HepG2 (cell line): ENCODE data around the gene MYO15A. TPM values are rescaled to one million over a fixed set of nuclear protein-coding genes. Genes with fewer than 3 reads are reported as not detected.

ENCODE experiments used
- ATF7 ChIP-seq, 2 experiments: fragments of 450-650 bp in 1 of 2; sonication (generic) in 1 of 2; formaldehyde crosslinking in 1 of 2; IDR thresholded peaks; 2 replicates each; pipeline versions ENCODE4 v1.4.0 to v1.6.1; 2016 to 2020; ENCODE audit warnings: antibody characterized with exemption in 1 of 2, mild to moderate bottlenecking in 1 of 2, missing genetic modification reagents in 1 of 2
- ATF7-NPFF ChIP-seq: sonication (generic); formaldehyde crosslinking; IDR thresholded peaks from 2 replicates; pipeline ENCODE4 v1.8.1; 2023; ENCODE audit warnings: mild to moderate bottlenecking, low read depth, missing genetic modification reagents, moderate library complexity
- DDIT3 ChIP-seq: sonication (generic); formaldehyde crosslinking; IDR thresholded peaks from 2 replicates; pipeline ENCODE4 v1.4.0; 2020; ENCODE audit warnings: mild to moderate bottlenecking, missing genetic modification reagents
- FOXA1 ChIP-seq, 2 experiments: fragments of 450-650 bp in 1 of 2; sonication (generic) in 1 of 2; formaldehyde crosslinking in 1 of 2; IDR thresholded peaks; 2 replicates each; pipeline versions ENCODE4 v1.4.0 to v1.6.1; 2016 to 2020; ENCODE audit warnings: missing genetic modification reagents in 1 of 2
- GRHL1 ChIP-seq: sonication (generic); formaldehyde crosslinking; conservative IDR thresholded peaks from 2 replicates; pipeline ENCODE4 v1.8.0; 2022; ENCODE audit warnings: missing genetic modification reagents
- JARID2 ChIP-seq: sonication (generic); formaldehyde crosslinking; IDR thresholded peaks from 2 replicates; pipeline ENCODE4 v1.8.1; 2023; ENCODE audit warnings: missing genetic modification reagents, inconsistent platforms; ENCODE audit not compliant: insufficient replicate concordance
- JUN ChIP-seq: sonication (generic); formaldehyde crosslinking; IDR thresholded peaks from 2 replicates; pipeline ENCODE4 v1.4.0; 2020; ENCODE audit warnings: mild to moderate bottlenecking, missing genetic modification reagents
- MAFK ChIP-seq, 2 experiments: IDR thresholded peaks in 1 of 2; conservative IDR thresholded peaks in 1 of 2; 2 replicates each; pipeline ENCODE4 v1.6.1; 2011; ENCODE audit warnings: improper control_type of control experiment in 2 of 2, low read length in 2 of 2
- NFE2 ChIP-seq: sonication (generic); formaldehyde crosslinking; IDR thresholded peaks from 2 replicates; pipeline ENCODE4 v1.4.0; 2020; ENCODE audit warnings: missing genetic modification reagents
- PHF5A ChIP-seq: IDR thresholded peaks from one replicate; pipeline ENCODE4 v1.6.1; 2018; ENCODE audit warnings: low read depth, missing genetic modification reagents; ENCODE audit not compliant: unreplicated experiment
- POGZ ChIP-seq: sonication (generic); formaldehyde crosslinking; IDR thresholded peaks from 2 replicates; pipeline ENCODE4 v1.4.0; 2020; ENCODE audit warnings: mild to moderate bottlenecking, missing genetic modification reagents
- RCOR2 ChIP-seq: IDR thresholded peaks from 2 replicates; pipeline ENCODE4 v1.6.1; 2016; ENCODE audit warnings: missing biosample characterization, missing genetic modification reagents
- SALL1 ChIP-seq: sonication (generic); formaldehyde crosslinking; IDR thresholded peaks from 2 replicates; pipeline ENCODE4 v1.8.0; 2022; ENCODE audit warnings: mild to moderate bottlenecking, missing genetic modification reagents
- SIN3A ChIP-seq: IDR thresholded peaks from 2 replicates; pipeline ENCODE4 v1.6.1; 2011; ENCODE audit warnings: low read depth, mild to moderate bottlenecking, control low read depth, low read length, borderline replicate concordance
- THYN1 ChIP-seq: sonication (generic); formaldehyde crosslinking; IDR thresholded peaks from 2 replicates; pipeline ENCODE4 v1.8.1; 2023; ENCODE audit warnings: low read depth, mild to moderate bottlenecking, moderate library complexity, missing genetic modification reagents, borderline replicate concordance
- ZFP36L2 ChIP-seq: sonication (generic); formaldehyde crosslinking; IDR thresholded peaks from 2 replicates; pipeline ENCODE4 v1.4.0; 2020; ENCODE audit warnings: missing genetic modification reagents
- ZMYM3 ChIP-seq: sonication (generic); formaldehyde crosslinking; IDR thresholded peaks from 2 replicates; pipeline ENCODE4 v1.5.1; 2020; ENCODE audit warnings: mild to moderate bottlenecking, missing genetic modification reagents
- ZNF142 ChIP-seq: sonication (generic); formaldehyde crosslinking; IDR thresholded peaks from 2 replicates; pipeline ENCODE4 v1.4.0; 2020; ENCODE audit warnings: missing genetic modification reagents
- ZNF382 ChIP-seq: sonication (generic); formaldehyde crosslinking; IDR thresholded peaks from 2 replicates; pipeline ENCODE4 v1.5.0; 2020; ENCODE audit warnings: missing genetic modification reagents, mild to moderate bottlenecking, borderline replicate concordance
- ZNF746 ChIP-seq: sonication (generic); formaldehyde crosslinking; IDR thresholded peaks from 2 replicates; pipeline ENCODE4 v1.8.0; 2022; ENCODE audit warnings: mild to moderate bottlenecking, missing genetic modification reagents
- ZNF781 ChIP-seq: sonication (generic); formaldehyde crosslinking; IDR thresholded peaks from 2 replicates; pipeline ENCODE4 v1.5.1; 2020; ENCODE audit warnings: borderline replicate concordance, mild to moderate bottlenecking, missing genetic modification reagents; ENCODE audit errors: not compliant biosample characterization
- polyA plus RNA-seq, 8 experiments: library from polyadenylated mRNA; depleted of rRNA in 3 of 8; stranded (reverse) in 7 of 8; unstranded in 1 of 8; fragments of >200 nt; fragmentation: Illumina TruSeq in 4 of 8; extraction: Trizol in 4 of 8; gene quantifications; 2 replicates each; pipeline versions ENCODE4 v1.2.1 to v1.2.3, GENCODE V29; 2011 to 2016; ENCODE audit warnings: low read depth in 4 of 8, missing spikeins in 1 of 8, mixed read lengths in 1 of 8; ENCODE audit not compliant: insufficient read depth in 1 of 8
- total RNA-seq, 5 experiments: library from RNA; depleted of rRNA; stranded (reverse); fragments of >200 nt; fragmentation: Illumina TruSeq; extraction: Trizol; gene quantifications; 2 replicates each; pipeline ENCODE4 v1.2.3, GENCODE V29; 2016; ENCODE audit warnings: low read depth in 1 of 5

Gene MYO15A
- total and polyA plus RNA-seq, 2 of the 13 experiments (the other 11 are each of a cell fraction or from before 2014, with no cell fraction given) = 0.07 to 0.20 TPM

- no peak for TF ChIP-seq GRHL1
- peak; percentile 92 for TF ChIP-seq ZNF781
- TF ChIP-seq POGZ (CRISPR knock-in tag) = peak; percentile 98
- TF ChIP-seq ATF7 (IDR thresholded peaks at IDR 0.05) = no peak
- peak; percentile 22; the same call in 1 of the 2 replicates for TF ChIP-seq ATF7 (CRISPR knock-in tag; IDR thresholded peaks at IDR 0.05)
- TF ChIP-seq ZFP36L2 (CRISPR knock-in tag) = 0 out of 2 replicates have a peak, but pooled peaks have one; percentile 17
- peak; percentile 87 for TF ChIP-seq JARID2 (CRISPR knock-in tag)
- no peak for TF ChIP-seq ZNF142 (CRISPR knock-in tag)
- TF ChIP-seq FOXA1 (IDR thresholded peaks at IDR 0.05) = no peak
- peak; percentile 62; the same call in 1 of the 2 replicates for TF ChIP-seq FOXA1 (CRISPR knock-in tag; IDR thresholded peaks at IDR 0.05)
- no peak for TF ChIP-seq ZNF382
- peak; percentile 47; the same call in 1 of the 2 replicates for TF ChIP-seq ATF7-NPFF (CRISPR knock-in tag)
- no peak for TF ChIP-seq NFE2 (CRISPR knock-in tag)
- no peak; the same call in 1 of the 2 replicates for TF ChIP-seq DDIT3 (CRISPR knock-in tag)
- peak; percentile 98 for TF ChIP-seq RCOR2 (CRISPR knock-in tag)
- TF ChIP-seq ZMYM3 (CRISPR knock-in tag) = peak; percentile 99
- TF ChIP-seq SIN3A = peak; percentile 90; the same call in 1 of the 2 replicates
- no peak for TF ChIP-seq JUN (CRISPR knock-in tag)
- no peak for TF ChIP-seq THYN1 (CRISPR knock-in tag)
- TF ChIP-seq PHF5A = peak; percentile 100
- TF ChIP-seq ZNF746 (CRISPR knock-in tag) = 0 out of 2 replicates have a peak, but pooled peaks have one; percentile 36
- no peak for TF ChIP-seq MAFK (conservative IDR thresholded peaks at IDR 0.05 in 1 of 2, IDR thresholded peaks at IDR 0.05 in 1 of 2; ENCODE audit: low read length in 2 of 2)
- TF ChIP-seq SALL1 (CRISPR knock-in tag) = peak; percentile 91
Observed at GRCh38 chr17:18087610-18088491, 20.7 kb upstream of the MYO15A start, which contains the start of gene DRG2 (continued).
